ENCODE results near the gene STX19.

The STX19 gene

GRCh38 chr3:94001827-94002495 lies 26.4 kb downstream of the STX19 start:
- no peak for ATAC-seq
- H3K27ac Mint-ChIP-seq, result peak overlapping the region; percentile 12
- H3K9me3 Mint-ChIP-seq, result no peaks in the 10 kb centered on the region
- no peak for DNase-seq (ENCODE audit: low spot score in 2 of 2)
- H3K4me3 Mint-ChIP-seq, result no peak overlapping the region
- peaks cover under 1% of the 10 kb centered on the region for H3K4me1 Mint-ChIP-seq
- H3K36me3 Mint-ChIP-seq, result no peaks in the 10 kb centered on the region

- no peaks in the 10 kb centered on the region for H3K4me1 Mint-ChIP-seq
- no peaks in the 10 kb centered on the region for H3K9me3 Mint-ChIP-seq
- no peaks in the 10 kb centered on the region for H3K36me3 Mint-ChIP-seq
- no peak for ATAC-seq
- peak overlapping the region; percentile 12 for H3K27ac Mint-ChIP-seq
- no peak for DNase-seq (ENCODE audit: low spot score in 2 of 2)
- H3K4me3 Mint-ChIP-seq, result no peak overlapping the region
Observed at GRCh38 chr3:94001191-94001590, 27.2 kb downstream of the STX19 start.

- Mint-ChIP-seq H3K4me1 (peaks cover 10% of the 10 kb centered on the region), H3K9me3 (no peaks in the 10 kb centered on the region), H3K27ac (peak overlapping the region; percentile 74), H3K4me3 (no peak overlapping the region), H3K36me3 (peaks cover 3% of the 10 kb centered on the region)
- no peak for DNase-seq (ENCODE audit: low spot score in 2 of 2)
- ATAC-seq, result no peak
Observed at GRCh38 chr3:93994056-93994455, 34.3 kb downstream of the STX19 start.

- Mint-ChIP-seq H3K9me3 (no peaks in the 10 kb centered on the region), H3K27ac (no peak overlapping the region), H3K4me1 (peaks cover 10% of the 10 kb centered on the region), H3K36me3 (peaks cover 8% of the 10 kb centered on the region), H3K4me3 (no peak overlapping the region)
- DNase-seq (ENCODE audit: low spot score in 2 of 2) (no peak), ATAC-seq (no peak)
Observed at GRCh38 chr3:93992207-93992606, 36.2 kb downstream of the STX19 start.

- Mint-ChIP-seq H3K36me3 (peaks cover 8% of the 10 kb centered on the region), H3K4me3 (no peak overlapping the region), H3K4me1 (peaks cover 10% of the 10 kb centered on the region), H3K9me3 (no peaks in the 10 kb centered on the region), H3K27ac (no peak overlapping the region)
- DNase-seq (ENCODE audit: low spot score in 2 of 2), result no peak
- ATAC-seq, result no peak
Observed at GRCh38 chr3:93991631-93992030, 36.8 kb downstream of the STX19 start.

GRCh38 chr3:93989241-93989640 lies 39.2 kb downstream of the STX19 start:
- no peak for DNase-seq (ENCODE audit: low spot score in 2 of 2)
- no peak overlapping the region for H3K27ac Mint-ChIP-seq
- no peak overlapping the region for H3K4me3 Mint-ChIP-seq
- H3K36me3 Mint-ChIP-seq, result peaks cover 8% of the 10 kb centered on the region
- ATAC-seq, result no peak
- peaks cover 5% of the 10 kb centered on the region for H3K4me1 Mint-ChIP-seq
- no peaks in the 10 kb centered on the region for H3K9me3 Mint-ChIP-seq

- H3K27ac Mint-ChIP-seq, result no peak overlapping the region
- H3K4me3 Mint-ChIP-seq, result no peak overlapping the region
- H3K9me3 Mint-ChIP-seq, result no peaks in the 10 kb centered on the region
- peaks cover under 1% of the 10 kb centered on the region for H3K4me1 Mint-ChIP-seq
- ATAC-seq (no peak), DNase-seq (ENCODE audit: low spot score in 2 of 2) (no peak)
- H3K36me3 Mint-ChIP-seq, result peaks cover 8% of the 10 kb centered on the region
Observed at GRCh38 chr3:93988764-93989163, 39.6 kb downstream of the STX19 start.

- H3K27ac Mint-ChIP-seq, result no peak overlapping the region
- no peaks in the 10 kb centered on the region for H3K9me3 Mint-ChIP-seq
- H3K4me1 Mint-ChIP-seq, result no peaks in the 10 kb centered on the region
- peaks cover 8% of the 10 kb centered on the region for H3K36me3 Mint-ChIP-seq
- no peak overlapping the region for H3K4me3 Mint-ChIP-seq
- no peak for ATAC-seq
- no peak for DNase-seq (ENCODE audit: low spot score in 2 of 2)
Observed at GRCh38 chr3:93988283-93988682, 40.1 kb downstream of the STX19 start.

GRCh38 chr3:93984618-93985017 lies 43.8 kb downstream of the STX19 start:
- H3K27ac Mint-ChIP-seq, result no peak overlapping the region
- ATAC-seq (no peak), DNase-seq (ENCODE audit: low spot score in 2 of 2) (no peak)
- no peaks in the 10 kb centered on the region for H3K9me3 Mint-ChIP-seq
- H3K4me3 Mint-ChIP-seq, result no peak overlapping the region
- H3K36me3 Mint-ChIP-seq, result peaks cover 8% of the 10 kb centered on the region
- peaks cover 8% of the 10 kb centered on the region for H3K4me1 Mint-ChIP-seq

- H3K9me3 Mint-ChIP-seq, result no peaks in the 10 kb centered on the region
- ATAC-seq, result no peak
- no peaks in the 10 kb centered on the region for H3K36me3 Mint-ChIP-seq
- no peak overlapping the region for H3K4me3 Mint-ChIP-seq
- DNase-seq (ENCODE audit: low spot score in 2 of 2), result no peak
- peaks cover 12% of the 10 kb centered on the region for H3K4me1 Mint-ChIP-seq
- H3K27ac Mint-ChIP-seq, result no peak overlapping the region
Observed at GRCh38 chr3:93983408-93983807, 45.0 kb downstream of the STX19 start.

GRCh38 chr3:93981649-93982048 lies 46.7 kb downstream of the STX19 start:
- peaks cover 12% of the 10 kb centered on the region for H3K4me1 Mint-ChIP-seq
- peak overlapping the region; percentile 90 for H3K4me3 Mint-ChIP-seq
- ATAC-seq, result no peak
- no peaks in the 10 kb centered on the region for H3K36me3 Mint-ChIP-seq
- H3K27ac Mint-ChIP-seq, result no peak overlapping the region
- DNase-seq (ENCODE audit: low spot score in 2 of 2), result no peak
- H3K9me3 Mint-ChIP-seq, result no peaks in the 10 kb centered on the region

- peak within 1 kb of the TSS; percentile 90 for H3K4me3 Mint-ChIP-seq
Observed at GRCh38 chr3:93979850-93980676, 48.3 kb downstream of the STX19 start, which contains the start of gene ARL13B. ARL13B (plus strand) TSS chr3:93980155; CDS start chr3:93980424, 269 bp downstream.

GRCh38 chr3:93973131-93974126 lies 55.0 kb downstream of the STX19 start, which contains the start of gene PROS1:
PROS1 (minus strand) TSS chr3:93973896; CDS start chr3:93973749, 147 bp downstream.
- DNase-seq (ENCODE audit: low spot score in 2 of 2), result peak; percentile 34 to 73
- H3K4me3 Mint-ChIP-seq, result peak within 1 kb of the TSS; percentile 81
- peaks cover 9% of the 10 kb centered on the region for H3K4me1 Mint-ChIP-seq
- no peaks in the 10 kb centered on the region for H3K9me3 Mint-ChIP-seq
- no peaks in the 10 kb centered on the region for H3K36me3 Mint-ChIP-seq
- H3K27ac Mint-ChIP-seq, result peak within 1 kb of the TSS; percentile 82
- ATAC-seq, result peak; percentile 95

More at GRCh38 chr3:93979850-93980676, 48.3 kb downstream of the STX19 start, which contains the start of gene ARL13B:
- no peaks in the 10 kb centered on the region for H3K9me3 Mint-ChIP-seq
- DNase-seq (ENCODE audit: low spot score in 2 of 2), result peak; percentile 75 to 93
- no peaks in the 10 kb centered on the region for H3K36me3 Mint-ChIP-seq
- H3K27ac Mint-ChIP-seq, result peak within 1 kb of the TSS; percentile 82
- peak; percentile 100 for ATAC-seq
- peaks cover 12% of the 10 kb centered on the region for H3K4me1 Mint-ChIP-seq

- no peaks in the 10 kb centered on the region for H3K36me3 Mint-ChIP-seq
- H3K9me3 Mint-ChIP-seq, result no peaks in the 10 kb centered on the region
- no peak overlapping the region for H3K27ac Mint-ChIP-seq
- no peak overlapping the region for H3K4me3 Mint-ChIP-seq
- H3K4me1 Mint-ChIP-seq, result peaks cover 9% of the 10 kb centered on the region
- ATAC-seq (no peak), DNase-seq (ENCODE audit: low spot score in 2 of 2) (no peak)
Observed at GRCh38 chr3:93969997-93970396, 58.4 kb downstream of the STX19 start.

- DNase-seq (ENCODE audit: low spot score in 2 of 2) (no peak), ATAC-seq (no peak)
- Mint-ChIP-seq H3K4me1 (peaks cover 9% of the 10 kb centered on the region), H3K27ac (no peak overlapping the region), H3K9me3 (no peaks in the 10 kb centered on the region), H3K36me3 (no peaks in the 10 kb centered on the region), H3K4me3 (no peak overlapping the region)
Observed at GRCh38 chr3:93969443-93969842, 59.0 kb downstream of the STX19 start.

Data from stimulated activated effector memory CD8-positive, alpha-beta T cell treated with anti-CD3 and anti-CD28 coated beads, Interleukin-12 subunit alpha, Interleukin-12 subunit beta, amount 100 ng/mL, for 72 hours (primary cell).